ENCODE data around the gene ARAP2.
"Not testable (repeated sequence)": the region's sequence is repeated elsewhere in the genome, so short reads cannot be mapped to it uniquely, and the experiment has no call there.

Gene ARAP2

GRCh38 chr4:36213977-36214376, 30.3 kb downstream of the ARAP2 start:
- DNase-seq: no peak

GRCh38 chr4:36211084-36211483, 33.2 kb downstream of the ARAP2 start:
- DNase-seq: no peak

- DNase-seq: no peak
Observed at GRCh38 chr4:36209941-36210649, 34.2 kb downstream of the ARAP2 start.

GRCh38 chr4:36208893-36209473, 35.3 kb downstream of the ARAP2 start:
- DNase-seq: no peak

- no peak for DNase-seq
Observed at GRCh38 chr4:36207831-36208520, 36.3 kb downstream of the ARAP2 start.

GRCh38 chr4:36207367-36207766, 36.9 kb downstream of the ARAP2 start:
- DNase-seq: no peak

GRCh38 chr4:36206603-36207311, 37.6 kb downstream of the ARAP2 start:
- no peak for DNase-seq

GRCh38 chr4:36206012-36206411, 38.3 kb downstream of the ARAP2 start:
- no peak for DNase-seq

- no peak for DNase-seq
Observed at GRCh38 chr4:36198861-36199260, 45.5 kb downstream of the ARAP2 start.

- DNase-seq: no peak
Observed at GRCh38 chr4:36198068-36198808, 46.1 kb downstream of the ARAP2 start.

GRCh38 chr4:36197501-36197900, 46.8 kb downstream of the ARAP2 start:
- DNase-seq: no peak

GRCh38 chr4:36196145-36196913, 48.0 kb downstream of the ARAP2 start:
- DNase-seq: no peak

- DNase-seq: no peak
Observed at GRCh38 chr4:36192922-36193321, 51.4 kb downstream of the ARAP2 start.

- DNase-seq: no peak
Observed at GRCh38 chr4:36189511-36190226, 54.6 kb downstream of the ARAP2 start.

GRCh38 chr4:36187723-36188333, 56.5 kb downstream of the ARAP2 start:
- DNase-seq: peak; percentile 27

GRCh38 chr4:36183665-36184393, 60.5 kb downstream of the ARAP2 start:
- DNase-seq: no peak

GRCh38 chr4:36183232-36183631, 61.1 kb downstream of the ARAP2 start:
- no peak for DNase-seq

GRCh38 chr4:36182315-36182714, 62.0 kb downstream of the ARAP2 start:
- DNase-seq: not testable (repeated sequence)

GRCh38 chr4:36180206-36180605, 64.1 kb downstream of the ARAP2 start:
- DNase-seq: no peak

- no peak for DNase-seq
Observed at GRCh38 chr4:36178484-36178883, 65.8 kb downstream of the ARAP2 start.

Measured in hematopoietic multipotent progenitor cell treated with erythropoietin and hydrocortisone succinate and interleukin-3 and kit ligand, for 8 days (in vitro differentiated cells).